NCI-H128 (cell line): Measurements from ENCODE around the gene EBF4.

Experiments used
- DNase-seq: peaks from one replicate; lab custom pipeline; 2025; ENCODE audit not compliant: unreplicated experiment; lab: John Stamatoyannopoulos, UW

EBF4 gene

GRCh38 chr20:2692036-2692885 lies at the start of gene EBF4:
Gene EBF4 (plus strand): TSS chr20:2692780. CDS start chr20:2693646, 866 bp downstream.
- no peak for DNase-seq

GRCh38 chr20:2643708-2644107 lies 48.9 kb upstream of the EBF4 start:
- DNase-seq: no peak

- DNase-seq: peak; percentile 90
Observed at GRCh38 chr20:2651772-2652723, 40.5 kb upstream of the EBF4 start, which contains the start of gene NOP56. Gene NOP56 (plus strand): TSS chr20:2652632. CDS start chr20:2652661, 29 bp downstream.

DNA sequence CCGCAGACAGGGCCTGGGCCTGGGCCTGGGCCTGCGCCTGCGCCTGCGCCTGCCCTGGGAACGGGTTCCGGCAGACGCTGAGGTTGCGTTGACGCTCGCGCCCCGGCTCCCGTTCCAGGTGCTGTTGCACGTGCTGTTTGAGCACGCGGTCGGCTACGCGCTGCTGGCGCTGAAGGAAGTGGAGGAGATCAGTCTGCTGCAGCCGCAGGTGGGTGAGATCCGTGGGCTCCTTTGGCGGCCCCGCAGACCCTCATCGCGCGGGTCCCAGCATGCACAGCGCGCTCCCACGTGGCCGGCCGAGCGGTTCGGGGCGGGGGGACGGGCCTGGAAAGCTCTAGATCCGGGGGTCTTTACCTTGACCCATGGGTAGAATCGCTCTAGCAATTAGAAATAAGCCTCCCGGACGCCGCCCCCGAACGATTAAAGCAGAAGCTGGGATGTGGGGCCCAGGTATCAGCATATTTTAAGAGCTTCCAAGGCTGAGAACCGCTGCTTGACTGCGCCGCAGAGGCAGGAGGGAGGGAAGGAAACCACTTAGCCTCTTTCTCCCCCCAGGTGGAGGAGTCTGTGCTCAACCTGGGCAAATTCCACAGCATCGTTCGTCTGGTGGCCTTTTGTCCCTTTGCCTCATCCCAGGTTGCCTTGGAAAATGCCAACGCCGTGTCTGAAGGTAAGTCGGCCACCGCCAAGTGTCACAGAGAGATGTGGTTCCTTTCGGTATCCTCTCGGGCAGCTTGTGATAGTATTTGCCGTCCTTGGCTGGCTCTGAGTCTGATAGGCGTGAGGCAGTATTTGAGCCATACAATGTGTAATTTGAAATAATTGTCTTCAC lies 39.6 kb upstream of the EBF4 start:
- no peak for DNase-seq

- DNase-seq: no peak
Observed at GRCh38 chr20:2653556-2654383, 38.8 kb upstream of the EBF4 start.

DNA sequence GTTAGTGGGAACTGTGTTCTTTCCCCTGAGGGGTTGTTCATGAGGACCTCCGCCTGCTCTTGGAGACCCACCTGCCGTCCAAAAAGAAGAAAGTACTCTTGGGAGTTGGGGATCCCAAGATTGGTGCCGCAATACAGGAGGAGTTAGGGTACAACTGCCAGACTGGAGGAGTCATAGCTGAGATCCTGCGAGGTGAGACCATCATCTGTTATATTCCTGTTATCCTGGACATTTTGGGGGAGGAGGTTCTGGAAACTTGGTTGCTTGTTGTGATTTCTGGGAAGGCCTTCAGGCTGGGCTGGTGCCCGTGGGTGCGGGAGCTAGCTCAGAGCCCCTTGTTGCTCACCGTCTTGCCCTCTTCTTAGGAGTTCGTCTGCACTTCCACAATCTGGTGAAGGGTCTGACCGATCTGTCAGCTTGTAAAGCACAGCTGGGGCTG lies 38.2 kb upstream of the EBF4 start:
- DNase-seq: no peak

- DNase-seq: no peak
Observed at GRCh38 chr20:2654831-2655230, 37.7 kb upstream of the EBF4 start.

GRCh38 chr20:2655331-2656116 lies 37.1 kb upstream of the EBF4 start:
- no peak for DNase-seq

- DNase-seq: no peak
Observed at GRCh38 chr20:2656471-2657117, 36.0 kb upstream of the EBF4 start.

GRCh38 chr20:2657241-2657640 lies 35.3 kb upstream of the EBF4 start:
- no peak for DNase-seq

- DNase-seq: no peak
Observed at GRCh38 chr20:2657674-2658073, 34.9 kb upstream of the EBF4 start.

DNA sequence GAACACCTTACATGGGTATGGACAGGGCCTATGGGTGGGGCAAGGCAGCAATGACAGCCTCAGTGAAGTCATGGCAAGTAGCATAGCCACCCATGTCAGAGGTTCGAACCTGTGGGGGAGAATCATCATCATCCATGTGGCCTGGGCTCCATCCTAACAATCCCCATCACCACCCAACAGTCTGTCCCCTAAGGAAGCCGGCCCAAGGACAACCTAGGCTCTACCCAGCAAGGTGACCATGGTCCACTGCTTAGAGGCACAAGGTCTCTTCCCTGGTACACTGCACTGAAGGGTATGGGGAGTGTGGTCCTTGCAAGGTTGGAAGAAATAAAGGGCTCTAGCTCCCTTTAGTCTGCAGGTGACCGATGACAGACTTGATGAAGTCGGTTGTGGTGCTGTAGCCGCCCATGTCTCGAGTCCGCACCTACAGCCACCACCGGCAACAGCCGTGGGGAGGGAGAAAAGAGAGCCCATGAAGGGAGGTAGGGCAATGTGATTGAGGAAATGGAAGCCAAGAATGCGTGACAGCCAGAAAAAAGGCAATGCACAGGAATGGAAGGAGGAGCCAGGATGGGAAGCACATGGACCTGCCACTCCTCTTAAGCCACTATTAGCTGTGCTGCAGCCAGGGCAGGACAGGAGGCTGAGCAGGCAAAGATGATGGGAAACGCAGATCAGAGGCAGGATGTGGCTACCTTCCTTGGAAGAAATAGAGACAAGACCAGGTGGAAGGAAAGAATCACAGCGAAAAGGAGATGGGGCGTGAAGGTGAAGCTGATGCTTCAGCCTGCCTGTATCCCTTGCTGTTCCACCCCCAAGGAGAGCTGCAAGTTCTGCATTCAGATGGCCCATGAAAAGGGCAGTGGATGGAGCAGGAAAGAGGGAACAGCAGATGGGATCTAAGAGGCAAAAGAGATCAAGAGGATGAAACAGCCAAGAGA lies 33.9 kb upstream of the EBF4 start:
- no peak for DNase-seq

- no peak for DNase-seq
Observed at GRCh38 chr20:2659547-2659946, 33.0 kb upstream of the EBF4 start.

GRCh38 chr20:2663364-2663886 lies 29.2 kb upstream of the EBF4 start:
- DNase-seq: no peak

GRCh38 chr20:2663887-2664719 lies 28.5 kb upstream of the EBF4 start, which contains the start of gene IDH3B:
Gene IDH3B (minus strand): TSS chr20:2664216. CDS start chr20:2664188, 28 bp downstream.
- DNase-seq: peak; percentile 68

DNA sequence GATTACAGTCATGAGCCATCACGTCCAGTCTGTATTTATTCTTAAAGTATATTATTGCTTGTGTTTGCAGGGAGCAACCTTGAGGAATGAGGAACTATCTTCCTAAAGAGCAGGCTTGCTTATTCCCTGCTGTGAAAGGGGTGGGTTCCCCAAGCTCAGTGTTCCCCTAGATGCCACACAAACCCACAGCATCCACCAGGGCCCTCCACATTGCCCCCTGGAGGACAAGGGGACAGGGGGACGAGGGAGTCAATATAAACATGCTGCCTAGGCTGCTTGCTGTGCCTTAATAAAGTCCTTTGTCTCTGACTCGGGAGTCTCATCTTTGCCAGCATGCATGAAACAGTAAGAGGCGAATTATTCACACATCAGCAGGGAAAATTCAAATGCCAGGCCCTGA lies 20.6 kb upstream of the EBF4 start:
- DNase-seq: no peak
